Liver (tissue), 9 donors: ENCODE results near the gene PDLIM3. TPM values are rescaled to one million over a fixed set of nuclear protein-coding genes. Genes with fewer than 3 reads are reported as not detected.

ENCODE experiments used
- DNase-seq: peaks from one replicate; pipeline ENCODE4 v3.0.0-alpha.2; 2017; ENCODE audit warnings: low spot score
- H3K27ac ChIP-seq, 2 donors: one replicate each; pipeline ENCODE4 v1.7.0; 2013; ENCODE audit warnings: inconsistent platforms in 2 of 2, low read length in 2 of 2, control low read depth in 1 of 2, low read depth in 1 of 2, mild to moderate bottlenecking in 1 of 2
- H3K27me3 ChIP-seq, 4 donors: one replicate each; pipeline versions ENCODE4 v1.6.1 to v1.7.0; 2013; ENCODE audit warnings: low read length in 3 of 4, inconsistent platforms in 1 of 4, mild to moderate bottlenecking in 1 of 4, moderate library complexity in 1 of 4; ENCODE audit not compliant: control insufficient read depth in 4 of 4, insufficient read depth in 4 of 4
- H3K36me3 ChIP-seq, 4 donors: one replicate each; pipeline versions ENCODE4 v1.6.1 to v1.7.0; 2013; ENCODE audit warnings: low read length in 3 of 4, mild to moderate bottlenecking in 3 of 4, low read depth in 1 of 4, moderate library complexity in 1 of 4; ENCODE audit not compliant: control insufficient read depth in 4 of 4, insufficient read depth in 3 of 4
- H3K4me1 ChIP-seq, 4 donors: one replicate each; pipeline versions ENCODE4 v1.6.1 to v1.7.0; 2013; ENCODE audit warnings: low read length in 3 of 4, mild to moderate bottlenecking in 3 of 4, moderate library complexity in 1 of 4; ENCODE audit not compliant: control insufficient read depth in 4 of 4, insufficient read depth in 4 of 4
- H3K4me3 ChIP-seq, 3 donors: one replicate each; pipeline versions ENCODE4 v1.6.1 to v1.7.0; 2013; ENCODE audit warnings: low read length in 3 of 3, control low read depth in 1 of 3, low read depth in 1 of 3, mild to moderate bottlenecking in 1 of 3
- H3K9ac ChIP-seq, 2 donors: one replicate each; pipeline ENCODE4 v1.7.0; 2013; ENCODE audit warnings: low read length in 2 of 2, mild to moderate bottlenecking in 2 of 2, moderate library complexity in 2 of 2, control low read depth in 1 of 2, low read depth in 1 of 2
- H3K9me3 ChIP-seq, 4 donors: one replicate each; pipeline versions ENCODE4 v1.6.1 to v1.7.0; 2013; ENCODE audit warnings: low read length in 3 of 4; ENCODE audit not compliant: control insufficient read depth in 4 of 4
- EGR1 ChIP-seq, 2 donors: IDR thresholded peaks; 2 replicates each; pipeline ENCODE4 v1.6.1; 2016 to 2018; ENCODE audit warnings: antibody characterized with exemption in 2 of 2, low read depth in 2 of 2
- FOXA1 ChIP-seq: IDR thresholded peaks from 2 replicates; pipeline ENCODE4 v1.6.1; 2016; ENCODE audit warnings: antibody characterized with exemption
- FOXA2 ChIP-seq: IDR thresholded peaks from 2 replicates; pipeline ENCODE4 v1.6.1; 2016; ENCODE audit warnings: antibody characterized with exemption
- GABPA ChIP-seq, 2 donors: IDR thresholded peaks in 1 of 2; conservative IDR thresholded peaks in 1 of 2; 2 replicates each; pipeline ENCODE4 v1.6.1; 2016; ENCODE audit warnings: antibody characterized with exemption in 2 of 2, mild to moderate bottlenecking in 1 of 2, moderate library complexity in 1 of 2
- HNF4A ChIP-seq, 2 donors: conservative IDR thresholded peaks; 2 replicates each; pipeline ENCODE4 v1.6.1; 2016; ENCODE audit warnings: antibody characterized with exemption in 2 of 2, mild to moderate bottlenecking in 2 of 2
- HNF4G ChIP-seq: IDR thresholded peaks from 2 replicates; pipeline ENCODE4 v1.6.1; 2016; ENCODE audit warnings: antibody characterized with exemption
- JUND ChIP-seq, 2 donors: IDR thresholded peaks; 2 replicates each; pipeline ENCODE4 v1.6.1; 2016; ENCODE audit warnings: antibody characterized with exemption in 2 of 2
- NR2F2 ChIP-seq: IDR thresholded peaks from 2 replicates; pipeline ENCODE4 v1.6.1; 2016; ENCODE audit warnings: antibody characterized with exemption
- RAD21 ChIP-seq, 2 donors: IDR thresholded peaks; 2 replicates each; pipeline ENCODE4 v1.6.1; 2016; ENCODE audit warnings: antibody characterized with exemption in 2 of 2, mild to moderate bottlenecking in 2 of 2
- RXRA ChIP-seq, 2 donors: IDR thresholded peaks; 2 replicates each; pipeline ENCODE4 v1.6.1; 2017 to 2018; ENCODE audit warnings: antibody characterized with exemption in 2 of 2, mild to moderate bottlenecking in 1 of 2
- SP1 ChIP-seq: IDR thresholded peaks from 2 replicates; pipeline ENCODE4 v1.6.1; 2018; ENCODE audit warnings: antibody characterized with exemption, mild to moderate bottlenecking
- TAF1 ChIP-seq: conservative IDR thresholded peaks from 2 replicates; pipeline ENCODE4 v1.6.1; 2016; ENCODE audit warnings: antibody characterized with exemption, mild to moderate bottlenecking
- YY1 ChIP-seq: IDR thresholded peaks from 2 replicates; pipeline ENCODE4 v1.6.1; 2016; ENCODE audit warnings: antibody characterized with exemption, mild to moderate bottlenecking
- WGBS: extraction: QIAGEN DNeasy Blood & Tissue Kit; methylation state at CpG from one replicate; pipeline ENCODE4 v1.1.7; 2013; 5-methylcytosine and 5-hydroxymethylcytosine counted together
- polyA plus RNA-seq, 2 donors: library from polyadenylated mRNA; stranded (reverse) in 1 of 2; unstranded in 1 of 2; fragments of 200-250 nt in 1 of 2; fragments of >200 nt in 1 of 2; fragmentation: Nextera tagmentation in 1 of 2; extraction: Ambion mirVana in 1 of 2; gene quantifications; one replicate each; pipeline versions ENCODE4 v1.2.1 to v1.2.3, GENCODE V29; 2013 to 2015
- total RNA-seq, 2 donors: library from RNA; depleted of rRNA; stranded (reverse); fragments of >200 nt; gene quantifications; one replicate each; pipeline ENCODE4 v1.2.3, GENCODE V29; 2014
- TF ChIP-seq, protein P1 (sequence below): IDR thresholded peaks from 2 replicates; pipeline ENCODE4 v1.6.1; 2016; ENCODE audit warnings: antibody characterized with exemption, mild to moderate bottlenecking
- TF ChIP-seq, protein P2 (sequence below): fragments of 150-350 bp; IDR thresholded peaks from 2 replicates; pipeline ENCODE4 v1.5.1; 2017; ENCODE audit warnings: improper control_type of control experiment, low read depth, low read length; ENCODE audit not compliant: missing input control
- TF ChIP-seq, protein P3 (sequence below): IDR thresholded peaks from 2 replicates; pipeline ENCODE4 v1.6.1; 2016; ENCODE audit warnings: antibody characterized with exemption
- TF ChIP-seq, protein P4 (sequence below): IDR thresholded peaks from 2 replicates; pipeline ENCODE4 v1.6.1; 2016; ENCODE audit warnings: antibody characterized with exemption
- donor health status: healthy.
- donor health status: healthy.
- donor health status: healthy.
- donor health status: healthy.
- donor health status: healthy.

PDLIM3 gene
- total and polyA plus RNA-seq, 4 donors = 0.58 to 8.8 (median 3.3) TPM

DNA sequence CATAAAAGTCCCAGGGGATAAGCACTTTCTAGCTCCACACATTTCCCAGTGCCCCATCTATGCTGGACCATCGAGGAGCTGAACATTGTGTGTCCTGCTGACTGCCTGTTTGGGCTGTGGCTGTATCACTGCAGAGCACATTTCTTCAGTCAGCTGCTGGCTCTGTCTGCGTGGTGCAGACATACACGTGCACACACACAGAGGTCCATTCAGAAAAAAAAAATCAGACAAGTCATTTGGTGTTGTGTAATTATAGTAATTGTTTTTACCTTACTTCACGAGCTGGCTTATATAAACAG lies 1.1 kb upstream of the PDLIM3 start:
- Histone ChIP-seq H3K27ac (no peak overlapping the region), H3K27me3 (peaks cover 0 to 6% (median 0%) of the 10 kb centered on the region in 4 donors), H3K9ac (no peak overlapping the region), H3K4me1 (peaks cover 3 to 16% (median 7%) of the 10 kb centered on the region in 4 donors), H3K4me3 (no peak overlapping the region), H3K9me3 (no peaks in the 10 kb centered on the region), H3K36me3 (no peaks in the 10 kb centered on the region)
- no peak for TF ChIP-seq NR2F2
- TF ChIP-seq, protein P1, sequence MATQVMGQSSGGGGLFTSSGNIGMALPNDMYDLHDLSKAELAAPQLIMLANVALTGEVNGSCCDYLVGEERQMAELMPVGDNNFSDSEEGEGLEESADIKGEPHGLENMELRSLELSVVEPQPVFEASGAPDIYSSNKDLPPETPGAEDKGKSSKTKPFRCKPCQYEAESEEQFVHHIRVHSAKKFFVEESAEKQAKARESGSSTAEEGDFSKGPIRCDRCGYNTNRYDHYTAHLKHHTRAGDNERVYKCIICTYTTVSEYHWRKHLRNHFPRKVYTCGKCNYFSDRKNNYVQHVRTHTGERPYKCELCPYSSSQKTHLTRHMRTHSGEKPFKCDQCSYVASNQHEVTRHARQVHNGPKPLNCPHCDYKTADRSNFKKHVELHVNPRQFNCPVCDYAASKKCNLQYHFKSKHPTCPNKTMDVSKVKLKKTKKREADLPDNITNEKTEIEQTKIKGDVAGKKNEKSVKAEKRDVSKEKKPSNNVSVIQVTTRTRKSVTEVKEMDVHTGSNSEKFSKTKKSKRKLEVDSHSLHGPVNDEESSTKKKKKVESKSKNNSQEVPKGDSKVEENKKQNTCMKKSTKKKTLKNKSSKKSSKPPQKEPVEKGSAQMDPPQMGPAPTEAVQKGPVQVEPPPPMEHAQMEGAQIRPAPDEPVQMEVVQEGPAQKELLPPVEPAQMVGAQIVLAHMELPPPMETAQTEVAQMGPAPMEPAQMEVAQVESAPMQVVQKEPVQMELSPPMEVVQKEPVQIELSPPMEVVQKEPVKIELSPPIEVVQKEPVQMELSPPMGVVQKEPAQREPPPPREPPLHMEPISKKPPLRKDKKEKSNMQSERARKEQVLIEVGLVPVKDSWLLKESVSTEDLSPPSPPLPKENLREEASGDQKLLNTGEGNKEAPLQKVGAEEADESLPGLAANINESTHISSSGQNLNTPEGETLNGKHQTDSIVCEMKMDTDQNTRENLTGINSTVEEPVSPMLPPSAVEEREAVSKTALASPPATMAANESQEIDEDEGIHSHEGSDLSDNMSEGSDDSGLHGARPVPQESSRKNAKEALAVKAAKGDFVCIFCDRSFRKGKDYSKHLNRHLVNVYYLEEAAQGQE = no peak
- TF ChIP-seq RAD21 (IDR thresholded peaks at IDR 0.05) = no peak
- TF ChIP-seq, protein P2, sequence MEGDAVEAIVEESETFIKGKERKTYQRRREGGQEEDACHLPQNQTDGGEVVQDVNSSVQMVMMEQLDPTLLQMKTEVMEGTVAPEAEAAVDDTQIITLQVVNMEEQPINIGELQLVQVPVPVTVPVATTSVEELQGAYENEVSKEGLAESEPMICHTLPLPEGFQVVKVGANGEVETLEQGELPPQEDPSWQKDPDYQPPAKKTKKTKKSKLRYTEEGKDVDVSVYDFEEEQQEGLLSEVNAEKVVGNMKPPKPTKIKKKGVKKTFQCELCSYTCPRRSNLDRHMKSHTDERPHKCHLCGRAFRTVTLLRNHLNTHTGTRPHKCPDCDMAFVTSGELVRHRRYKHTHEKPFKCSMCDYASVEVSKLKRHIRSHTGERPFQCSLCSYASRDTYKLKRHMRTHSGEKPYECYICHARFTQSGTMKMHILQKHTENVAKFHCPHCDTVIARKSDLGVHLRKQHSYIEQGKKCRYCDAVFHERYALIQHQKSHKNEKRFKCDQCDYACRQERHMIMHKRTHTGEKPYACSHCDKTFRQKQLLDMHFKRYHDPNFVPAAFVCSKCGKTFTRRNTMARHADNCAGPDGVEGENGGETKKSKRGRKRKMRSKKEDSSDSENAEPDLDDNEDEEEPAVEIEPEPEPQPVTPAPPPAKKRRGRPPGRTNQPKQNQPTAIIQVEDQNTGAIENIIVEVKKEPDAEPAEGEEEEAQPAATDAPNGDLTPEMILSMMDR = no peak
- TF ChIP-seq SP1 = no peak
- TF ChIP-seq FOXA2 = no peak
- TF ChIP-seq EGR1 (IDR thresholded peaks at IDR 0.05; ENCODE audit: low read depth in 2 of 2) = no peak
- TF ChIP-seq HNF4A (conservative IDR thresholded peaks at IDR 0.05) = no peak
- no peak for TF ChIP-seq HNF4G
- TF ChIP-seq FOXA1 = no peak
- no peak for TF ChIP-seq TAF1
- TF ChIP-seq JUND (IDR thresholded peaks at IDR 0.05) = no peak
- TF ChIP-seq, protein P3, sequence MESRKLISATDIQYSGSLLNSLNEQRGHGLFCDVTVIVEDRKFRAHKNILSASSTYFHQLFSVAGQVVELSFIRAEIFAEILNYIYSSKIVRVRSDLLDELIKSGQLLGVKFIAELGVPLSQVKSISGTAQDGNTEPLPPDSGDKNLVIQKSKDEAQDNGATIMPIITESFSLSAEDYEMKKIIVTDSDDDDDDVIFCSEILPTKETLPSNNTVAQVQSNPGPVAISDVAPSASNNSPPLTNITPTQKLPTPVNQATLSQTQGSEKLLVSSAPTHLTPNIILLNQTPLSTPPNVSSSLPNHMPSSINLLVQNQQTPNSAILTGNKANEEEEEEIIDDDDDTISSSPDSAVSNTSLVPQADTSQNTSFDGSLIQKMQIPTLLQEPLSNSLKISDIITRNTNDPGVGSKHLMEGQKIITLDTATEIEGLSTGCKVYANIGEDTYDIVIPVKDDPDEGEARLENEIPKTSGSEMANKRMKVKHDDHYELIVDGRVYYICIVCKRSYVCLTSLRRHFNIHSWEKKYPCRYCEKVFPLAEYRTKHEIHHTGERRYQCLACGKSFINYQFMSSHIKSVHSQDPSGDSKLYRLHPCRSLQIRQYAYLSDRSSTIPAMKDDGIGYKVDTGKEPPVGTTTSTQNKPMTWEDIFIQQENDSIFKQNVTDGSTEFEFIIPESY = no peak
- no peak for TF ChIP-seq RXRA (IDR thresholded peaks at IDR 0.05)
- no peak for TF ChIP-seq YY1
- TF ChIP-seq, protein P4, sequence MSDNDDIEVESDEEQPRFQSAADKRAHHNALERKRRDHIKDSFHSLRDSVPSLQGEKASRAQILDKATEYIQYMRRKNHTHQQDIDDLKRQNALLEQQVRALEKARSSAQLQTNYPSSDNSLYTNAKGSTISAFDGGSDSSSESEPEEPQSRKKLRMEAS = no peak
- TF ChIP-seq GABPA (IDR thresholded peaks at IDR 0.05 in 1 of 2, conservative IDR thresholded peaks at IDR 0.05 in 1 of 2) = no peak
- DNase-seq = no peak
- WGBS = 21% methylated on average over 4 of the region's 4 CpGs
